HEK293T (cell line): ENCODE measurements around the gene KRTAP2-2.

Experiments
- CTCF ChIA-PET: fragments of 350-600 bp; formaldehyde crosslinking; extraction: SDS; loops from one replicate; lab custom pipeline; 2021; ENCODE audit warnings: antibody characterized with exemption, inconsistent platforms; lab: Yijun Ruan, JAX
- POLR2A ChIA-PET: fragments of 350-600 bp; formaldehyde crosslinking; extraction: SDS; loops from one replicate; lab custom pipeline; 2020; ENCODE audit warnings: antibody characterized with exemption, inconsistent platforms; lab: Yijun Ruan, JAX
- DNase-seq: peaks from one replicate; pipeline ENCODE4 v3.0.0; 2012; ENCODE audit warnings: mixed read lengths; ENCODE audit errors: extremely low spot score
- ARNT ChIP-seq: fragments of 450-650 bp; IDR thresholded peaks from 2 replicates; pipeline ENCODE4 v1.6.1; 2017; ENCODE audit warnings: mild to moderate bottlenecking
- BHLHE40 ChIP-seq: fragments of 450-650 bp; IDR thresholded peaks from 2 replicates; pipeline ENCODE4 v1.6.1; 2016; ENCODE audit warnings: mild to moderate bottlenecking, moderate library complexity, borderline replicate concordance
- CTBP1 ChIP-seq: fragments of 450-650 bp; IDR thresholded peaks from 2 replicates; pipeline ENCODE4 v1.6.1; 2016; ENCODE audit warnings: borderline replicate concordance
- ELF4 ChIP-seq: fragments of 450-650 bp; IDR thresholded peaks from 2 replicates; pipeline ENCODE4 v1.6.1; 2017; ENCODE audit warnings: antibody characterized with exemption
- FOXA1 ChIP-seq: fragments of 450-650 bp; IDR thresholded peaks from 2 replicates; pipeline ENCODE4 v1.6.1; 2016; ENCODE audit warnings: mild to moderate bottlenecking
- FOXK2 ChIP-seq: fragments of 450-650 bp; IDR thresholded peaks from 2 replicates; pipeline ENCODE4 v1.6.1; 2016; ENCODE audit warnings: mild to moderate bottlenecking
- FOXM1 ChIP-seq: fragments of 450-650 bp; IDR thresholded peaks from 2 replicates; pipeline ENCODE4 v1.6.1; 2017; ENCODE audit warnings: mild to moderate bottlenecking, borderline replicate concordance
- HDGF ChIP-seq: fragments of 450-650 bp; IDR thresholded peaks from 2 replicates; pipeline ENCODE4 v1.6.1; 2017; ENCODE audit warnings: antibody characterized with exemption, borderline replicate concordance
- L3MBTL2 ChIP-seq: fragments of 450-650 bp; conservative IDR thresholded peaks from 2 replicates; pipeline ENCODE4 v1.6.1; 2016; ENCODE audit warnings: mild to moderate bottlenecking
- LEF1 ChIP-seq: fragments of 450-650 bp; IDR thresholded peaks from 2 replicates; pipeline ENCODE4 v1.6.1; 2017; ENCODE audit warnings: mild to moderate bottlenecking, borderline replicate concordance
- NFRKB ChIP-seq: fragments of 450-650 bp; IDR thresholded peaks from 2 replicates; pipeline ENCODE4 v1.6.1; 2016; ENCODE audit warnings: mild to moderate bottlenecking, moderate library complexity
- PKNOX1 ChIP-seq: fragments of 450-650 bp; IDR thresholded peaks from 2 replicates; pipeline ENCODE4 v1.6.1; 2016
- SP1 ChIP-seq: fragments of 450-650 bp; IDR thresholded peaks from 2 replicates; pipeline ENCODE4 v1.6.1; 2017
- SUZ12 ChIP-seq: fragments of 450-650 bp; IDR thresholded peaks from 2 replicates; pipeline ENCODE4 v1.6.1; 2016; ENCODE audit warnings: mild to moderate bottlenecking
- TARDBP ChIP-seq: fragments of 450-650 bp; IDR thresholded peaks from 2 replicates; pipeline ENCODE4 v1.6.1; 2016
- ZNF384 ChIP-seq: fragments of 450-650 bp; IDR thresholded peaks from 2 replicates; pipeline ENCODE4 v1.6.1; 2016

KRTAP2-2 gene

GRCh38 chr17:41026715-41027471 is 28.1 kb downstream of the KRTAP2-2 start, which contains the start of gene KRTAP1-5:
TSS of gene KRTAP1-5 (minus strand) at chr17:41027208. CDS start at chr17:41027155, 53 bp downstream.
- TF ChIP-seq FOXM1 (no peak), PKNOX1 (no peak), FOXA1 (no peak), ELF4 (no peak), LEF1 (no peak), L3MBTL2 (no peak)
- DNase-seq, result no peak
- POLR2A ChIA-PET, result no interaction called here
- CTCF ChIA-PET, result no interaction called here

- POLR2A ChIA-PET, result no interaction called here
- no peak for TF ChIP-seq FOXA1
- TF ChIP-seq CTBP1, result no peak
- TF ChIP-seq LEF1, result no peak
- no peak for TF ChIP-seq ZNF384
- no peak for TF ChIP-seq TARDBP
- CTCF ChIA-PET, result no interaction called here
- DNase-seq, result no peak
These were observed 30.3 kb downstream of the KRTAP2-2 start for GRCh38 chr17:41024697-41025096.

GRCh38 chr17:41020336-41020735 is 34.7 kb downstream of the KRTAP2-2 start:
- TF ChIP-seq ARNT (no peak), ELF4 (no peak)
- DNase-seq, result no peak
- CTCF ChIA-PET, result no interaction called here
- POLR2A ChIA-PET, result no interaction called here

GRCh38 chr17:41019415-41019814 is 35.6 kb downstream of the KRTAP2-2 start:
- POLR2A ChIA-PET, result no interaction called here
- TF ChIP-seq SP1 (no peak), NFRKB (no peak), HDGF (no peak), PKNOX1 (no peak), FOXK2 (no peak), ELF4 (no peak), ARNT (no peak), LEF1 (no peak), L3MBTL2 (no peak), TARDBP (no peak), FOXM1 (no peak), ZNF384 (no peak), BHLHE40 (no peak), FOXA1 (no peak), SUZ12 (no peak), CTBP1 (no peak)

GRCh38 chr17:41018541-41018940 is 36.5 kb downstream of the KRTAP2-2 start:
- no peak for DNase-seq
- ChIA-PET POLR2A (no interaction called here), CTCF (no interaction called here)
- TF ChIP-seq SP1 (no peak), PKNOX1 (no peak), ELF4 (no peak), CTBP1 (no peak), LEF1 (no peak), FOXM1 (no peak), BHLHE40 (no peak), FOXK2 (no peak)

More at GRCh38 chr17:41019415-41019814, 35.6 kb downstream of the KRTAP2-2 start:
- CTCF ChIA-PET, result no interaction called here
- DNase-seq, result no peak

GRCh38 chr17:41016578-41017215 is 38.3 kb downstream of the KRTAP2-2 start:
- POLR2A ChIA-PET, result no interaction called here
- TF ChIP-seq PKNOX1, result no peak
- no peak for TF ChIP-seq NFRKB
- TF ChIP-seq ZNF384, result no peak
- no peak for TF ChIP-seq LEF1
- TF ChIP-seq SUZ12, result no peak
- TF ChIP-seq FOXA1, result no peak
- DNase-seq, result no peak
- CTCF ChIA-PET, result interaction anchor here (0.6 kb wide), 1 partner anchor 491 kb away, joined by 3 read pairs; no protein-coding TSS in a partner anchor
